SU-DHL-6 (cell line): ENCODE measurements around the gene PSMB3.

ENCODE experiments used
- H2AFZ ChIP-seq: fragments of 200-600 bp; sonication (generic); 2 replicates; pipeline ENCODE4 v1.6.1; 2014; ENCODE audit warnings: low read depth, mild to moderate bottlenecking, moderate library complexity, mixed read lengths, antibody characterized with exemption, low read length; ENCODE audit not compliant: severe bottlenecking
- H3F3A ChIP-seq: fragments of 200-600 bp; shearing (Covaris generic); 2 replicates; pipeline ENCODE4 v1.6.0; 2016; ENCODE audit warnings: antibody characterized with exemption, mild to moderate bottlenecking; ENCODE audit not compliant: insufficient read depth
- H3K27ac ChIP-seq: fragments of 200-600 bp; sonication (generic); 2 replicates; pipeline ENCODE4 v1.5.1; 2016; ENCODE audit warnings: low read depth, mild to moderate bottlenecking, low read length, moderate library complexity, mixed read lengths
- H3K27me3 ChIP-seq: fragments of 200-600 bp; sonication (generic), shearing (Covaris generic); 2 replicates; pipeline ENCODE4 v1.6.0; 2014; ENCODE audit warnings: mild to moderate bottlenecking, low read length
- H3K36me3 ChIP-seq: fragments of 200-600 bp; sonication (generic); 2 replicates; pipeline ENCODE4 v1.6.1; 2014; ENCODE audit warnings: mild to moderate bottlenecking, low read length, mixed read lengths
- H3K4me2 ChIP-seq: fragments of 300-600, 200-600 bp; shearing (Covaris generic), sonication (generic); 2 replicates; pipeline ENCODE4 v1.6.0; 2014; ENCODE audit warnings: low read length, low read depth, mild to moderate bottlenecking; ENCODE audit not compliant: poor library complexity, severe bottlenecking
- H3K4me3 ChIP-seq: fragments of 200-600 bp; sonication (generic); 2 replicates; pipeline ENCODE4 v1.5.1; 2014; ENCODE audit warnings: antibody characterized with exemption, low read length, mild to moderate bottlenecking, mixed read lengths; ENCODE audit not compliant: insufficient read depth, poor library complexity, severe bottlenecking
- H3K79me2 ChIP-seq: fragments of 200-600 bp; sonication (generic); 2 replicates; pipeline ENCODE4 v1.6.1; 2014; ENCODE audit warnings: mild to moderate bottlenecking, low read length, moderate library complexity; ENCODE audit not compliant: insufficient read depth
- H3K9ac ChIP-seq: fragments of 200-600 bp; sonication (generic); 2 replicates; pipeline ENCODE4 v1.7.0; 2014; ENCODE audit warnings: mild to moderate bottlenecking, low read length
- H3K9me2 ChIP-seq: fragments of 200-600 bp; sonication (generic); replicated peaks from 2 replicates; pipeline ENCODE4 v1.6.1; 2014; ENCODE audit warnings: low read length; ENCODE audit not compliant: insufficient read depth
- H3K9me3 ChIP-seq: fragments of 200-600 bp; sonication (generic); 2 replicates; pipeline ENCODE4 v1.6.1; 2014; ENCODE audit warnings: low read length, mixed read lengths; ENCODE audit not compliant: insufficient read depth
- H4K20me1 ChIP-seq: fragments of 200-600 bp; sonication (generic); 2 replicates; pipeline ENCODE4 v1.6.1; 2014; ENCODE audit warnings: low read depth, mild to moderate bottlenecking, antibody characterized with exemption, low read length, moderate library complexity, mixed read lengths
- CTCF ChIP-seq: fragments of 200-600 bp; sonication (generic); IDR thresholded peaks from one replicate; pipeline ENCODE4 v1.5.1; 2017; ENCODE audit warnings: antibody characterized with exemption, mild to moderate bottlenecking, low read length, moderate library complexity; ENCODE audit not compliant: insufficient read depth, poor library complexity, severe bottlenecking
- EZH2phosphoT487 ChIP-seq: fragments of 200-600 bp; sonication (generic), shearing (Covaris generic); conservative IDR thresholded peaks from 2 replicates; pipeline ENCODE4 v1.6.1; 2018; ENCODE audit warnings: mild to moderate bottlenecking, antibody characterized with exemption, low read length, moderate library complexity, mixed read lengths

Gene PSMB3

GRCh38 chr17:38741461-38741860, 11.1 kb upstream of the PSMB3 start:
- no peak overlapping the region for H3K4me3 ChIP-seq
- no peaks in the 10 kb centered on the region for H3K27me3 ChIP-seq
- no peak overlapping the region for H3K4me2 ChIP-seq
- no peak for TF ChIP-seq EZH2phosphoT487
- no peak for TF ChIP-seq CTCF
- H2AFZ ChIP-seq = no peak overlapping the region
- H3K79me2 ChIP-seq = no peaks in the 10 kb centered on the region
- H3K27ac ChIP-seq = no peak overlapping the region
- no peaks in the 10 kb centered on the region for H3K36me3 ChIP-seq
- H4K20me1 ChIP-seq = no peaks in the 10 kb centered on the region
- no peaks in the 10 kb centered on the region for H3F3A ChIP-seq
- H3K9me3 ChIP-seq = no peaks in the 10 kb centered on the region
- H3K9ac ChIP-seq = no peak overlapping the region
- H3K9me2 ChIP-seq = no peaks in the 10 kb centered on the region

- H3K27me3 ChIP-seq = no peaks in the 10 kb centered on the region
- H3K36me3 ChIP-seq = no peaks in the 10 kb centered on the region
- no peaks in the 10 kb centered on the region for H3F3A ChIP-seq
- no peak overlapping the region for H3K27ac ChIP-seq
- H3K9ac ChIP-seq = no peak overlapping the region
- H3K79me2 ChIP-seq = no peaks in the 10 kb centered on the region
- no peaks in the 10 kb centered on the region for H3K9me3 ChIP-seq
- H3K4me3 ChIP-seq = no peak overlapping the region
- no peaks in the 10 kb centered on the region for H4K20me1 ChIP-seq
- H3K4me2 ChIP-seq = no peak overlapping the region
- TF ChIP-seq EZH2phosphoT487 = no peak
- TF ChIP-seq CTCF = no peak
- no peak overlapping the region for H2AFZ ChIP-seq
- no peaks in the 10 kb centered on the region for H3K9me2 ChIP-seq
These were observed 10.6 kb upstream of the PSMB3 start for GRCh38 chr17:38741921-38742410.

GRCh38 chr17:38742411-38743308, 9.9 kb upstream of the PSMB3 start:
- TF ChIP-seq CTCF = no peak
- no peak for TF ChIP-seq EZH2phosphoT487
- Histone ChIP-seq H3K9me3 (no peaks in the 10 kb centered on the region), H3K27ac (no peak overlapping the region), H3K4me3 (no peak overlapping the region), H3K9me2 (no peaks in the 10 kb centered on the region), H4K20me1 (no peaks in the 10 kb centered on the region), H2AFZ (no peak overlapping the region), H3F3A (no peaks in the 10 kb centered on the region), H3K79me2 (no peaks in the 10 kb centered on the region), H3K4me2 (no peak overlapping the region), H3K27me3 (no peaks in the 10 kb centered on the region), H3K9ac (no peak overlapping the region), H3K36me3 (no peaks in the 10 kb centered on the region)
